SK-N-SH (cell line): ENCODE data around the gene PCBP4. TPM values are rescaled to one million over a fixed set of nuclear protein-coding genes. Genes with fewer than 3 reads are reported as not detected.

ENCODE experiments used
- CTCF ChIA-PET: fragments of 300-600, 350-600 bp; formaldehyde crosslinking; extraction: SDS; loops from one replicate; lab custom pipeline; 2021; lab: Yijun Ruan, JAX
- POLR2A ChIA-PET: fragments of 350-600 bp; sonication (Branson Sonifier 250); formaldehyde crosslinking; extraction: SDS; loops from one replicate; lab custom pipeline; 2020; ENCODE audit warnings: antibody characterized with exemption, inconsistent platforms; lab: Yijun Ruan, JAX
- DNase-seq: peaks from one replicate; pipeline ENCODE4 v3.0.0; 2012
- H2AFZ ChIP-seq: fragments of 200-600 bp; sonication (generic); 2 replicates; pipeline ENCODE4 v1.8.1; 2016; ENCODE audit warnings: antibody characterized with exemption, mild to moderate bottlenecking, low read depth
- H3F3A ChIP-seq: fragments of 200-600 bp; sonication (generic); replicated peaks from 2 replicates; pipeline ENCODE3; 2016; ENCODE audit warnings: antibody characterized with exemption, mild to moderate bottlenecking; ENCODE audit not compliant: insufficient read depth
- H3K27ac ChIP-seq, 2 experiments: fragments of 200-500 bp in 1 of 2; fragments of 200-600 bp in 1 of 2; sonication (Bioruptor generic) in 1 of 2; sonication (generic), shearing (Covaris generic) in 1 of 2; 2 replicates each; pipeline versions ENCODE4 v1.5.1 to v1.6.1; 2014 to 2016; ENCODE audit warnings: low read depth in 2 of 2, inconsistent platforms in 1 of 2, low read length in 1 of 2, mild to moderate bottlenecking in 1 of 2, mixed read lengths in 1 of 2
- H3K27me3 ChIP-seq: fragments of 200-600 bp; sonication (generic), shearing (Covaris generic); 2 replicates; pipeline ENCODE4 v1.6.1; 2016; ENCODE audit warnings: mixed run types; ENCODE audit not compliant: insufficient read depth
- H3K36me3 ChIP-seq, 2 experiments: fragments of 200-500 bp in 1 of 2; fragments of 200-600 bp in 1 of 2; sonication (Bioruptor generic) in 1 of 2; sonication (generic) in 1 of 2; replicated peaks in 1 of 2; 2 replicates each; pipeline versions ENCODE3 to v1.5.1; 2014 to 2016; ENCODE audit warnings: low read length in 1 of 2, mild to moderate bottlenecking in 1 of 2; ENCODE audit not compliant: insufficient read depth in 2 of 2, control insufficient read depth in 1 of 2
- H3K4me1 ChIP-seq, 2 experiments: fragments of 200-500 bp in 1 of 2; fragments of 200-600 bp in 1 of 2; sonication (Bioruptor generic) in 1 of 2; sonication (generic), shearing (Covaris generic) in 1 of 2; 2 replicates each; pipeline versions ENCODE4 v1.5.1 to v1.6.1; 2014 to 2016; ENCODE audit warnings: low read depth in 1 of 2, low read length in 1 of 2, mixed run types in 1 of 2; ENCODE audit not compliant: insufficient read depth in 2 of 2, control insufficient read depth in 1 of 2
- H3K4me2 ChIP-seq: fragments of 200-600 bp; sonication (generic), shearing (Covaris generic); 2 replicates; pipeline ENCODE4 v1.6.1; 2017; ENCODE audit warnings: mixed run types
- H3K4me3 ChIP-seq, 2 experiments: fragments of 200-500 bp in 1 of 2; fragments of 200-600 bp in 1 of 2; sonication (Bioruptor generic) in 1 of 2; sonication (generic), shearing (Covaris generic) in 1 of 2; 2 replicates each; pipeline versions ENCODE4 v1.5.1 to v1.8.1; 2014 to 2016; ENCODE audit warnings: low read depth in 2 of 2, inconsistent platforms in 1 of 2, low read length in 1 of 2, mild to moderate bottlenecking in 1 of 2, mixed read lengths in 1 of 2, moderate library complexity in 1 of 2
- H3K79me2 ChIP-seq: fragments of 200-600 bp; sonication (generic); 2 replicates; pipeline ENCODE4 v1.8.1; 2017; ENCODE audit warnings: mild to moderate bottlenecking; ENCODE audit not compliant: insufficient read depth
- H3K9ac ChIP-seq: fragments of 200-600 bp; sonication (generic); 2 replicates; pipeline ENCODE4 v1.6.1; 2017; ENCODE audit warnings: mixed run types
- H3K9me2 ChIP-seq: fragments of 200-600 bp; sonication (generic); 2 replicates; pipeline ENCODE4 v1.6.1; 2017; ENCODE audit warnings: mixed run types
- H3K9me3 ChIP-seq: fragments of 200-600 bp; sonication (generic); 2 replicates; pipeline ENCODE4 v1.6.1; 2017; ENCODE audit warnings: mixed run types, mild to moderate bottlenecking, moderate library complexity
- H4K20me1 ChIP-seq: fragments of 200-600 bp; sonication (generic); 2 replicates; pipeline ENCODE4 v1.6.1; 2017; ENCODE audit warnings: mild to moderate bottlenecking, mixed run types; ENCODE audit not compliant: insufficient read depth
- CHD2 ChIP-seq: fragments of 150-350 bp; IDR thresholded peaks from 2 replicates; pipeline ENCODE4 v1.6.1; 2018; ENCODE audit warnings: low read length; ENCODE audit not compliant: partially characterized antibody
- ELF1 ChIP-seq: IDR thresholded peaks from 2 replicates; pipeline ENCODE4 v1.4.0; 2012
- EZH2phosphoT487 ChIP-seq: fragments of 200-600 bp; sonication (generic); IDR thresholded peaks from 2 replicates; pipeline ENCODE4 v1.6.1; 2017; ENCODE audit warnings: low read depth, mixed run types, mild to moderate bottlenecking, antibody characterized with exemption, moderate library complexity, borderline replicate concordance
- FOSL2 ChIP-seq: IDR thresholded peaks from 2 replicates; pipeline ENCODE4 v1.4.0; 2012; ENCODE audit warnings: low read depth, mild to moderate bottlenecking, moderate library complexity, borderline replicate concordance
- FOXJ3 ChIP-seq: sonication (generic); formaldehyde crosslinking; IDR thresholded peaks from 2 replicates; pipeline ENCODE4 v1.5.1; 2020; ENCODE audit warnings: mild to moderate bottlenecking, missing genetic modification reagents
- GABPA ChIP-seq: IDR thresholded peaks from 2 replicates; pipeline ENCODE4 v1.4.0; 2012; ENCODE audit warnings: low read depth, mild to moderate bottlenecking
- JUND ChIP-seq: IDR thresholded peaks from 2 replicates; pipeline ENCODE4 v1.4.0; 2012
- MXI1 ChIP-seq: IDR thresholded peaks from 2 replicates; pipeline ENCODE4 v1.6.1; 2012; ENCODE audit warnings: mild to moderate bottlenecking, low read depth, low read length, improper control_type of control experiment
- NRF1 ChIP-seq: IDR thresholded peaks from 2 replicates; pipeline ENCODE4 v1.6.1; 2012; ENCODE audit warnings: low read depth, mild to moderate bottlenecking, low read length
- RAD21 ChIP-seq: IDR thresholded peaks from 2 replicates; pipeline ENCODE4 v1.6.1; 2012; ENCODE audit warnings: mild to moderate bottlenecking, low read length
- RCOR1 ChIP-seq: fragments of 150-350 bp; IDR thresholded peaks from 2 replicates; pipeline ENCODE4 v1.6.1; 2017; ENCODE audit warnings: antibody characterized with exemption, low read length
- RFX5 ChIP-seq: IDR thresholded peaks from 2 replicates; pipeline ENCODE4 v1.6.1; 2012; ENCODE audit warnings: mild to moderate bottlenecking, improper control_type of control experiment, low read length
- SIN3A ChIP-seq: IDR thresholded peaks from 2 replicates; pipeline ENCODE4 v1.6.1; 2012; ENCODE audit warnings: low read depth, mild to moderate bottlenecking, low read length, moderate library complexity, borderline replicate concordance
- SMC3 ChIP-seq: IDR thresholded peaks from 2 replicates; pipeline ENCODE4 v1.6.1; 2012; ENCODE audit warnings: low read depth, low read length, improper control_type of control experiment
- TCF12 ChIP-seq: IDR thresholded peaks from 2 replicates; pipeline ENCODE4 v1.4.0; 2012
- TEAD4 ChIP-seq: IDR thresholded peaks from 2 replicates; pipeline ENCODE4 v1.4.0; 2012; ENCODE audit warnings: mild to moderate bottlenecking, borderline replicate concordance; ENCODE audit not compliant: insufficient read depth
- USF1 ChIP-seq: IDR thresholded peaks from 2 replicates; pipeline ENCODE4 v1.4.0; 2012; ENCODE audit warnings: low read depth, borderline replicate concordance
- YY1 ChIP-seq: IDR thresholded peaks from 2 replicates; pipeline ENCODE4 v1.4.0; 2012; ENCODE audit warnings: low read depth, mild to moderate bottlenecking
- WGBS: methylation state at CpG from one replicate; pipeline ENCODE4 v1.1.6; 2017; ENCODE audit warnings: low lambda C conversion rate; 5-methylcytosine and 5-hydroxymethylcytosine counted together
- polyA plus RNA-seq, 3 experiments: library from polyadenylated mRNA; depleted of rRNA; stranded (reverse); fragments of >200 nt; gene quantifications; 2 replicates each; pipeline ENCODE4 v1.2.3, GENCODE V29; 2012
- TF ChIP-seq, protein P1 (sequence below): IDR thresholded peaks from 2 replicates; pipeline ENCODE4; 2012
- TF ChIP-seq, protein P2 (sequence below): IDR thresholded peaks from 2 replicates; pipeline ENCODE4 v1.4.0; 2012; ENCODE audit warnings: low read depth, borderline replicate concordance

Gene PCBP4
- polyA plus RNA-seq, 1 of the 3 experiments (the other 2 are of a cell fraction), result 97.4 TPM

GRCh38 chr3:51982352-51982837 is 15.1 kb upstream of the PCBP4 start (continued):
- TF ChIP-seq USF1 (no peak), GABPA (no peak), CHD2 (no peak), TEAD4 (no peak), NRF1 (no peak), YY1 (no peak)

DNA sequence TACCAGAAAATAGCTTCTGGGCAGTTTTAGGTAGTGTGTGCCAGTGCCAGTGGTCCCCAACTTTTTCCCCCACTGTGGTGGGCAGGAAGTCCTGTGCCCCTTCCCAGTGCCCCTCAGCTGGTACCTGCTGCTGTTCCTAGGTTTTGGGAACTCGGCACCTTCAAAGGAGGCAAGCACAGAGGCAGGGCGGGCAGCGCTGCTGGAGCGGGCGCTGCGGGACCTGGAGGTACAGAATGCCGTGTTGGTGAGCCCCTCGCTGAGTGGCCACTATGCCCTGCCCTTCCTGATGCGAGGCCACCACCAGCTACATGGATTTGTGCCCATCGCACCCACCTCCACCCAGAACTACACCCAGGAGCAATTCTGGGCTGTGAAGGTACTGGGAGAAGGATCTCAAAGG is 13.0 kb upstream of the PCBP4 start:
- H3K27me3 ChIP-seq, result no peaks in the 10 kb centered on the region
- no peaks in the 10 kb centered on the region for H3K9me2 ChIP-seq
- H3K36me3 ChIP-seq, result peaks cover 0 to 5% of the 10 kb centered on the region in 2 experiments
- TF ChIP-seq, protein P1, sequence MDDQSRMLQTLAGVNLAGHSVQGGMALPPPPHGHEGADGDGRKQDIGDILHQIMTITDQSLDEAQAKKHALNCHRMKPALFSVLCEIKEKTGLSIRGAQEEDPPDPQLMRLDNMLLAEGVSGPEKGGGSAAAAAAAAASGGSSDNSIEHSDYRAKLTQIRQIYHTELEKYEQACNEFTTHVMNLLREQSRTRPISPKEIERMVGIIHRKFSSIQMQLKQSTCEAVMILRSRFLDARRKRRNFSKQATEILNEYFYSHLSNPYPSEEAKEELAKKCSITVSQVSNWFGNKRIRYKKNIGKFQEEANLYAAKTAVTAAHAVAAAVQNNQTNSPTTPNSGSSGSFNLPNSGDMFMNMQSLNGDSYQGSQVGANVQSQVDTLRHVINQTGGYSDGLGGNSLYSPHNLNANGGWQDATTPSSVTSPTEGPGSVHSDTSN, result no peak
- TF ChIP-seq CHD2 (no peak), YY1 (no peak), SIN3A (no peak), ELF1 (no peak), MXI1 (no peak), RAD21 (no peak), RCOR1 (no peak), EZH2phosphoT487 (no peak), FOSL2 (no peak), JUND (no peak), SMC3 (no peak), FOXJ3 (no peak), RFX5 (no peak), TCF12 (no peak)
- TF ChIP-seq, protein P2, sequence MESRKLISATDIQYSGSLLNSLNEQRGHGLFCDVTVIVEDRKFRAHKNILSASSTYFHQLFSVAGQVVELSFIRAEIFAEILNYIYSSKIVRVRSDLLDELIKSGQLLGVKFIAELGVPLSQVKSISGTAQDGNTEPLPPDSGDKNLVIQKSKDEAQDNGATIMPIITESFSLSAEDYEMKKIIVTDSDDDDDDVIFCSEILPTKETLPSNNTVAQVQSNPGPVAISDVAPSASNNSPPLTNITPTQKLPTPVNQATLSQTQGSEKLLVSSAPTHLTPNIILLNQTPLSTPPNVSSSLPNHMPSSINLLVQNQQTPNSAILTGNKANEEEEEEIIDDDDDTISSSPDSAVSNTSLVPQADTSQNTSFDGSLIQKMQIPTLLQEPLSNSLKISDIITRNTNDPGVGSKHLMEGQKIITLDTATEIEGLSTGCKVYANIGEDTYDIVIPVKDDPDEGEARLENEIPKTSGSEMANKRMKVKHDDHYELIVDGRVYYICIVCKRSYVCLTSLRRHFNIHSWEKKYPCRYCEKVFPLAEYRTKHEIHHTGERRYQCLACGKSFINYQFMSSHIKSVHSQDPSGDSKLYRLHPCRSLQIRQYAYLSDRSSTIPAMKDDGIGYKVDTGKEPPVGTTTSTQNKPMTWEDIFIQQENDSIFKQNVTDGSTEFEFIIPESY, result no peak
- TF ChIP-seq, all 33 proteins: peak for 0
- POLR2A ChIA-PET, result interaction anchor here (1.1 kb wide), 1 partner anchor 16 kb away, joined by 4 read pairs; the partner anchor contains the start of gene RPL29
- H3K9me3 ChIP-seq, result no peaks in the 10 kb centered on the region
- H3K4me2 ChIP-seq, result no peak overlapping the region
- H3K27ac ChIP-seq, result no peak overlapping the region
- no peak for DNase-seq
- H3K4me1 ChIP-seq, result peaks cover 5 to 28% of the 10 kb centered on the region in 2 experiments; a peak in 3 of 4 replicates
- WGBS, result 95% methylated on average over 10 of the region's 10 CpGs
- CTCF ChIA-PET, result interaction anchor here (0.9 to 1.2 kb wide), 3 partner anchors 23 to 130 kb away, joined by 3 to 5 read pairs (median 3); no protein-coding TSS in a partner anchor
- H3K4me3 ChIP-seq, result no peak overlapping the region
- no peaks in the 10 kb centered on the region for H4K20me1 ChIP-seq
- peaks cover 29% of the 10 kb centered on the region for H3F3A ChIP-seq
- peaks cover 40% of the 10 kb centered on the region for H3K79me2 ChIP-seq
- H2AFZ ChIP-seq, result no peak overlapping the region
- no peak overlapping the region for H3K9ac ChIP-seq
